ENCODE data around the gene CHGA.

CHGA gene

DNA sequence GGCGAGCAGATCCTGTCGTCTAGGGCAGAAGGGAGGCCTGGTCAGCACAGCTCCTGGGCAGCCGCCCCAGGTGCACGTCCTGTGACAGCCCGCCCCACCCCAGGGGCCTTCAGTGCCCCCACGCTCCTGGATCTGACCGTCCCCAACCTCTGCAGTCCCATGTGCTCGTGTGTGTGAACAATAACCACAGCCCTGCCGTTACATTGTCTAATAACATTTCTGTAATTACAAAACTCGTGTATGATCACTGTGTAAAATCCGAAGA is 39.8 kb downstream of the CHGA start:
- DNase-seq: no peak

DNA sequence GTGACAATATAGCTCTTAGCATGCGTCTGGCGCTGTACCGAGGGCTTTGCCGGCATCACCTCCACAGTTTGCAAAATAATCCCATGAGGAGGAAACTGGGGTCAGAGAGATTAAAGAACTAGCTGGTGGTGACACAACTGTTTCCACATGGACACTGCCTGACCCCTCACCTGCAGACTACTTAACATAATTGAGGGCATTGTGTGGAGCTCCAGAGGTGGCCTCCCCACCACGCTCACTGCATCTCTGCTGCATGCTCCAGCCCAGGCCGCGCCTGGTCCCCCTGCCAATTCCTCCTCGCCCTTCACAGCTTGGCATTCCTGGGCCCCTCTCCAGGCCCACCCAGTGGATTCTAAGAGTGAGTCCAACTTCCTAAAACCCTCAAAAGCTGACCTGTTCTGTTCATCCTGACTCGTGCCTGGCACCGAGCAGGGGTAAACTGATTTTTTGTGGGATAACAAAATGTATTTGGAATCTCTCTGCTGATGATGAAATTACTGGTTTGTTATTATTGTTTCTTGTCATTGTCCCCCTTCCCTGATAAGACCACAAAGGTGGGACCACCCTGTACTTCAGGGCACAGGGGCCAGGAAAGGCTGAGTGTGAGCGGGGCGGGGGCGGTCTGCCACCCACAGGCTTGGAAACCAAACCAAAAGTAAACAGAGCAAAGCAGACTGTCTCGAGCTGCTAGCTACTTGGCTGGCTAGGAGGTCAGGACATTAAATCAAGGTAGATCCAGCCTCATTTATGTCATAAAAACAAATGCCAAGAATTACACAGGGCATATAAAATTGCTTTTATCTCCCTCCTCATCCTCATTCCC is 40.6 kb downstream of the CHGA start:
- DNase-seq: no peak

DNA sequence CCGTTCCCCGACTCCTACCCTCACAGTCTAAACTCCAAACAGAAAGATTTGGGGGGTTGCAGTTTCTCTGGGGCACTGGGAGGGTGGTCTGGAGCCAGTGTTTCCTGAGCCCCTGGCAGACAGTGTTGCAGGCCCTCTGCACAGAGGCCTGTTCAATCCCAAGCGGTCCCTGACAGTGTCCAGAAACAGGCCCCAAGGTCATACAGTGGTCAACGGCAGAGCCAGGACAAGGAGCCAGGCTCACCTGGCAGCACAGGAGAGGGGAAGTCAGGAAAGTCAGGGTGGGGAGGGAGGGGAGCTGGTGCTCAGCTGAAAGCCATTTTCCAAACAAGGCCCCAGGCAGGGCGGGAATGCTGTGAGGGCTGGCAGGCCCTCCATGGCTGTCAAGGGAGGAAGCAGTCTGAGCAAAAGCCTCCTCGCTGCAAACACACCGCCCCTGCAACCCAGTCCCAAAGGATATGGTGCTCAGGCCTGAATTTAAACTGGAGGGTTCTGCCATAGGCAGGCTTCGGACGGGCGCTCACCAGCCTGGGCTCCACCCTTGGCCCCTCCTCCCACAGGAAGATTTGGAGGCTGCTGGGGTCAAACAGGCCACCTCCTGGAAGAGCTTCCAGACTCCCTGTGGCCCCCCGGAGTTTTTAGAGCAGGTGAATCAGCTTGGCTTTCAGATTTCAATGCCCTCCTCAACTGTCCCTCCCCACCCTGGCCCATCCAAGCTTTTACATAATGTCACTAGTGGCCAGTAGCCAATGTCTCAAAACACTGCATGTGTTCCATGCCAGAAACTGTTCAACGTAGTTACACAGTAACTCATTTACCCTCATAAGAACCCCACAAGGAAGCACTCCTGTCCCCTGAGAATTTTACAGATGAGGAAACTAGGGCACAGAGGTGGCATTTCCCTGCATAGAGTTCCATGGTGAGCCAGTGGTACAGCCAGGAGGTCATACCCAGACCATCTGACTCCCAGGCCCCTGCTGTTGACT is 41.5 kb downstream of the CHGA start:
- DNase-seq: no peak

DNA sequence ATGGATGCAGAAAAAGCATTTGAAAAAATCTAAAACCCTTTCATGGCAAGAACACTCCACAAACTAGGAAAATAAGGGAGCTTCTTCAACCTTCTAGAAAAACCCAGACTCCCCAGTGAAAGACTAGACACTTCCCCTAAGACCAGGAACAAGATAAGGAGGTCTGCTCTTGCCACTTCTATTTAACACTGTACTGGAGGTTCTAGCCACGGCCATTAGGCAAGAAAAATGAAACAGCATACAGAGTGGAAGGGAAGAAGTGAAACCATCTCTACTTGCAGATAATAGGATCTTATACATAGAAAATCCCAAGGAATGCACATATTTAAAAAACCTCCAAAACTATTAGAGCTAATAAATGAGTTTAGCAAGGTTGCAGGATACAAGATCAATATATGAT is 42.3 kb downstream of the CHGA start:
- no peak for DNase-seq

DNA sequence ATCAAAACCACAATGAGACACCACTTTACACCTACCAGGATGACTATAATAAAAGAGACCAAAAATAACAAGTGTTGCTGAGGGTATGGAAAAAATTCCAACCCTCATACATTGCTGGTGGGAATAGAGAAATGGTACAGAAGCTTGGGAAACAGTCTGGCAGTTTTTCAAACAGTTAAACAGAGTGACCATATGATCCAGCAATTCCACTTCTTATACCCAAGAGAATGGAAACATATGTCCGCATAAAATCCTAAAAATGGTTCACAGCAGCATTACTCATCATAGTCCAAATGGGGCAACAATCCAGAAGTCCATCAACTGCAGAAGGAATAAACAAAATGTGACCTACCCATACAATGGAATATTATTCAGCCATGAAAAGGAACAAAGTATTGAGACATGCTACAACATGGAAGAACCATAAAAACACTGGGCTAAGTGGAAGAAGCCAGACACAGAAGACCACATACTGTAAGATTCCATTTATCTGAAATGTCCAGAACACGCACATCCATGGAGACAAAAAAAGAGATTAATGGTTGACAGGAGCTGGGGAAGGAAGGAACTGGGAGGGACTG is 44.5 kb downstream of the CHGA start:
- no peak for DNase-seq

DNA sequence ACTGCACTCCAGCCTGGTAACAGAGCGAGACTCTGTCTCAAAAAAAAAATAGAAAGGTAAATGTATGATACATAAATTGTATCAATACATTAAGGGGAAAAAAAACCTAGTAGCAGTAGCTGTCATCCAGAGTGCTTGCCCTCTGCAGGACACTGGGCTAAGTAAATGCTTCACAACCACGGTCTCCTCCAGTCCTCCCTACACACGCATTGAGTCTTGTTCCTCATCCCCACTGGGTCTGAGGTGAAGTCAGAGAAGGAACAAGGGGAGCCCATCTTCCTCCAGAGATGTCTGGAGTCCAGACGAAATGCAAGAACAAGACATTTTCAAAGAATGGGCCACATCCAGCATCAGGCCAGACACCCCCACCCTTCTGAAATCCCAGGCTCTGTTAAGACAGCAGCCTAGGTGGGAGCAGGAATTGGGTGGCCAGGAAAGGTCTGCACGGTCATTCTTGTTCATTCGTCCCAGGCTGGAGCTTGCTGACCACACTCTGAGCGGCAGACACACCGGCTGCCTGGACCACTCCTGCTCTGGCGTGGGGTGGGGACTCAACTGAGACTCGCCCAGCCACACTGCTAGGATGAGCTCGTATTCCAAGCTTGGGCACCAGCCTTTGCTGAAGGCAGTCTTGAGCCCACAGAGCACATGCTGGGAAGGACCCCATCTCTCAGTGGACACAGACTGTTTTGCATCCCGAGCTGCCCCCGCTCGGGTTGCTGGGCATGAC is 45.5 kb downstream of the CHGA start:
- DNase-seq: no peak

DNA sequence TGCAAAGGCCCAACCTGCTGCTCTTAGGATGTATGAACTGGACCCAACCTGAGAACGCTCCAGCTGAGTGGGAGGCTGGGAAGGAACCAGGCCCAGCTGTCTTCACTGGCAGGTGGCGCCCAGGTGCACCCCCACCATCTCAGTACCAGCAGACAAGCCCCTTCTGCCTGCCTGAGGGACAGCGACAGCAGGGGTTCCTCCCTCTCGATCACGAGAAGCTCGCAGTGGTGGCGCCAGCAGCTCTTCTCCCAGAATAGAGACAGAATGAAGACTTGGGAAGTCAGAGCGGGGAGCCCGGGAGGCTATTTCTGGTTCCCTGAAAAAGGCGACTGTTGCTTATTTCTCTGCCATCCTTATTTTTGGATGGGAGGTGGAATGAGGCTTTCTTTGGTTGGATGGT is 46.5 kb downstream of the CHGA start:
- no peak for DNase-seq

DNA sequence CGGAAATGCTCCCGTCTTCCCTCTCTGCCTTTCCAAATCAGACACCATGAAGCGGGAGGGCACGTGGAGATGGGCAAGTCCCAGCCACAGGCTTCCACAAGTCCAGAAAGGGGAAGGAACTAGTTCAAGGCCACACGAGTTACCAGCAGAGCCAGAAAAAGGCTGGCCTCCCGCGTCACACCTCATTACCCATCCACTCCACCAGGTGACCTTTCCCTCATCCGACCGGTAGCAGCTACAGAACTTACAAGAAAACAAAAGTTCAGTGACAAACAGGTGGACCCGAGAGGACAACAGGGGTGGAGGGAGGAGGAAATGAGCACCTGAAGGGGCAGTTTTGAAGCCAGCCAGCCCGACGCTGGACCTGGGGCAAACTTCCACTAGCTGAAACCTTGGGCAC is 46.9 kb downstream of the CHGA start:
- DNase-seq: no peak

DNA sequence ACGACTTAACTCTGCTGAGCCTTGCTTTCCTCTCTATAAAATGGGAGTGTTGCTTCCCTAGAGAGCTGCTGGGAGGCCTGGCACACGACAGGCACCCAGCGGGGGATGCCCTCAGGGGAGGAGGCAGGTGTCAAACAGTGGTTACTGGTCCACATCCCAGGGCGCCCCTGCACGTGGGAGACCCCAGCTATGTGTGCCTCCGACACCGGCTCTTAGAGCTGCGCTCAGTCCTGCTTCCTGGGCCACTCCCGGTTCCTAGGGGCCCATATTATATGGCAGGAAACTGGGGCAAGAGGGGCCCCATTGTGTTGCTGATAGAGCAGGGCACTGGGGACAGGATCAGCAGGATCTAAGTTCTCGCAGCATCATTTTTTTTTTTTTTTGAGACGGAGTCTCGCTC is 47.3 kb downstream of the CHGA start:
- no peak for DNase-seq

DNA sequence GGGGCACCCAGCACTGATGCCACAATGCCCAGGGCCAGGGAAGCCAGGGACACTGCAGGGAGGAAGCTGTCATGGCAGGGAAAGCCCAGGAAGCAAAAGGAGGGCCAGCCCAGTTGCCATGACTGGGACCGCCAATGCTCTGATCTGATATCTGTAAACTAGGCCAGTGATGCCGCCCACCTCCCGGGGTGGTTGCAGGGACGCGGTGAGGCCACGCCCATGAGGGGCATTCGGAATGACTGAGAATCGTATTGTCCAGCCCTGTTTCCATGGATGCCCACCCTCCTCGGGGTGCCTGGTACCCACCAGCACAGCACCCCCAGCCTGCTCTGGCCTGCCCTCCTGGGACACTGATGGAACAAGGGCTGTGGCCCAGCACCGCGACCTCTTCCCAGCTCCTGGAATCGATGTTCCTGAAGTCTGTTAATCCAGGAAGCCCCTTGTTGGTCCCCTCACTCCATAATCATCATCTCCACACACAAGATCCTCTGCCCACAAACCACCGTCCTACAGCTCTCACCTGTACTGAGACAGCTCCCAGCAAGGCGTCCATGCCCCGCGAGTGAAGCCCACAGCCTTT is 48.7 kb downstream of the CHGA start:
- DNase-seq: no peak

DNA sequence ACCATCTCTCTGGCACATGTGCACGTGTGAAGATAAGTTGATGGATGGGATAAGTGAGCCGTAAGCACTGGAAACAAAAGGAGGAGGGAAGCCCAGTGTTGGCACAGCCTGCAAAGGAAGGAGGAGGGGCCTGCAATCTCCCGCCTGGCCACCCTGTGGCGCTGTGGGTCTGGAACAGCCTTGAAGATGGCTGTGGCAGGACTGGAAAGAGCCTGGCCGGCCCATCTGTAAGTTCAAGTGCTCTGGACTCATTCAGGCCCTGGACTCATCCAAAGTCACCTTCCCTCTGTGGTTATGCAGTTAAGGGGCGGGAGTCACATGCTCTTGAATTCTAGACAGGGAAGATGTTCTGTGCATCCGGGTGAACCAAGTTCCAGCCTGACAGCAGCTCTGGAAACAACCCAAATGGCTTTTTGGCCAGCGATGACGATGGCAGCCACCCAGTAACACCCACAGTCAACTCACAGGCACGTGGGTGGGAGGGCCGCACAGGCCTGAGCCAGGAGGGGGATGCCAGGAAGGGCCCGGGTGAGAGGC is 50.4 kb downstream of the CHGA start:
- DNase-seq: peak; percentile 25

DNA sequence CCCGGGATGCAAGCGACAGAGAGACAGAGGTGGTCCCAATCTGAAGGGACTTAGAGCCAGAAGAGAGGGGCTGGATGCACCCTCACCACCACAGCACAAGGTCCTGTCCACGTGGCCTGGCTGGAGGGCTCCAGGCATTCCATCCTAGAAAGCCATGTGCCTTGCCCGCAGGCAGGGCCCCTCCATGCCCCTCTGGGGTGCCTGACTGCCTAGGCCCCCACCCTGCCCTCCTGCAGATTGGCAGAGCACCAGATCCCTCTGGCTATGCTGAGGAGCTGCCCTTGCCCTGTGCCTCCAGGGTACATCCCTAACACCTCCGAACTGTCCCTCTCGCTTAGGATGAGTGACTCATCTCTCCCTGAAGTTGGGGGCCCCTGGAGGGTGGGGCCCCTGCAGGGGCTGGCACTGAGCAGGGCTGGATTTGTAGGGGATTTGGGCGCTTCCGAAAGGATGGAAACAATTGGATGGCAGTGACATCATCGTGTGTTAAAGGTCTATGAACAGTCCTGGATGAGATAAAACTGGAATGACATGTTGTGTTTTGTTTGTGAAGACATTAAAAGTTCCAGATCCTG is 50.9 kb downstream of the CHGA start:
- no peak for DNase-seq

DNA sequence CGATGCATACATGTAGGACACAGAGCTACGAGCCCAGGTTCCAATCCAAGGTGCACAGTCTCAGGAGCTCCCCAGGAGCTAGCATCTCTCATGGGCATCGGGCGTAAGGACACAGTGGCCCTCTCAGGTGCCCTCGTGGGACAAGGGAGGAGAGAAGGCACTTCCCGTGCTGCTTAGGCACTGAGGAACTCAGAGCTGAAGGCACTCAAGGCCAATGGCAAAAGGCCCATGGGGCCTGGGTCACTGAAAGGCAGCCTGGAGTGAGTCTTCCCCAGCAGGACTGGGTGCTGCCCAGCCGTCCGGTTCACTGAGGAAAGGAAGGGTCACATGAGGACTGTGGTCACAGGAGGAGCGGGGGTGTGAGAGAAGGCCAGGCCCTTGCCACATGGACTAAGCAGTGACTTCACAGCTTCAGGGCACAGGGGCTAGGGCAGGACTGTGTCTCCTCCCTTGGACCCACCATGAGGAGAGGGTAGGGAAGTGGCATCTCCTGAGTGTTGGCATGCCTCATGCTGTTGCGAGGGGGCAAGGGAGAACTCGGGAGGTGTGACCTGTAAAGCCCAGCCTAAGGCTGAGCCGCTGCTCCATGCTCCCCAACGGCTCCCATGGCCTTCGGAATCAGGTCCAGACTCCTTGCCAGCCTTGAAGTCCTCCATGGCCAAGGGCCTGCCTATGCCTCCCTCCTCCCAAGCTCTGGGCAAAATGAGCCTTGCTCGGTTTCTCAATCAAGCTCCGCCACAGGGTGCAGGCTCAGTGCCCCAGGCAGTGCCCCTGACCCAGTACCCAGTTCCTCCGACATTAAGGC is 51.8 kb downstream of the CHGA start:
- DNase-seq: no peak

DNA sequence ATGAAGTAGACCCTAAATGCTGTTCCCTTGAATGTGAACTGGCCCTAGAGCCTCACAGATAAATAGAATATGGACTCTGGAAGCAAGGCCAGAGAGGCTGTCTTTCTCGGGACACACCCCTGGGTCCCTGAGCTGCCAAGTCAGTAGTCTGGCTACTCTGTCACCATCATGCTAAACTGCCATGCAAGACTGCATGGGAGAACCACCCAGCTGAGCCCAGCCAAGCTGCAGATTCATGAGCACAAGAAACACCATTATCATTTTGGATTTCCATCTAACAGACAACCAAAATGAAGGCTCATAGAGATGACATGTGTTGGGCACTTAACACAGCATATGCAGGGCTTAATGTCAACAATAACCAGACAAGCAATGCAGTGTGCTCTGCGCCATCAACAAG is 53.3 kb downstream of the CHGA start:
- no peak for DNase-seq

DNA sequence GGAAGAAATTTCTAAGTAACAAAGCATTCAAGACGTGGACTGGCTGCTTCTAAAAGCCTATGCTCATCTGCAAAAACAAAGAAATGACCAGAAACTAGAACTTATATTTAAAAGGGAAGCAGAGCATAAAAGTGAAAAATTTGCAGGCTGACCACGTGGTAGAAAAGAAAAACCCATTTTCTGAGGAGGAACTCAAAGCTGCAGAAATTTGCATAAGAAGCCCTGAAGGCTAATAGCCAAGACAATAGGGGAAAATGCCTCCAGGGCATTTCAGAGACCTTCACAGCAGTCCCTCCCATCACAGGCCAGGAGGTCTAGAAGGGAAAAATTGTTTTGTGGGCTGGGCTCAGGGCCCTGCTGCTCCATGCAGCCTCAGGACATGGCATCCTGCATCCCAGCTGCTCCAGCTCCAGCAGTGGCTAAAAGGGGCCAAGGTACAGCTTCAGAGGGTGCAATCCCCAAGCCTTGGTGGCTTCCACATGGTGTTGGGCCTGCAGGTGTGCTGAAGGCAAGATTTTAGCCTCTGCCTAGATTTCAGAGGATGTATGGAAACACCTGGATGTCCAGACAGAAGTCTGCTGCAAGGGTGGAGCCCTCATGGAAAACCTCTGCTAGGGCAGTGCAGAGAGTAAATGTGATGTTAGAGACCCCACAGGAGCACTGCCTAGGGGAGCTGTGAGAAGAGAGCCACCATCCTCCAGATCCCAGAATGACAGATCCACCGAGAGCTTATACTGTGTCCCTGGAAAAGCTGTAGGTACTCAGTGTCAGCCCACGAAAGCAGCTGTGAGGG is 55.5 kb downstream of the CHGA start:
- DNase-seq: no peak

DNA sequence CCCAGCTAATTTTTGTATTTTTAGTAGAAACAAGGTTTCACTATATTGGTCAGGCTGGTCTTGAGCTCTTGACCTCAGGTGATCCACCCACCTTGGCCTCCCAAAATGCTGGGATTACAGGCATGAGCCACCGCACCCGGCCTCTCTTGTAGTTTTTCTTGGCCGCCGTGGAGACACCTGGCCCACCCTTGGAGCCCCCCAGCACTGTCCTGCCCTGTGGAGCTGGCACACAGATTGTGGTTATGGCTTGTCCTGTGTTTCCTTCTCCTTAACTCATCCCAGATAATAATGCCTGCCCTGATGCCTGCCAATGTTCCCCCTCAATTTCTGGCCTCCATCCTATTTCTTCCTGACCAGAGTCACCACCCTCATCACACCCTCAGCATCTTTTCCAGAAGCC is 57.9 kb downstream of the CHGA start:
- DNase-seq: no peak

DNA sequence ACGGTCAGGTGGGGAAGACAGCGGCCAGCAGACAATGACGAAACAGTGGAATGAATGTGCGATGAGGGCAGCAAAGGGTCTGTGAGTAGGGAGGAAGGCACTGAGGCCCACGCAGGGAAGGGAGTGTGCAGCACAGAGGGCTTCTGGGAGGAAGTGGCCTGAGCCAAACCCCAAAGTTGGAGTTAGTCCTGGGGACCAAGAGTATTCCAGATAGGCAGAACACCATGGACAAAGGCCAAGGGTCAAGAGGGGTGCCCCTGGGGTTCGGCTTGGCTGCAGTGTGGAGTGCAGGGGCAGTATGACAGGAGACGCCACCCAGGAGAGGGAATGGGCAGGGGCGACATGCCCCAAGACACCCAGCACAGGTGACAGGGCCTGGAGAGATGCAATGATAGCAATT is 58.8 kb downstream of the CHGA start:
- DNase-seq: no peak

DNA sequence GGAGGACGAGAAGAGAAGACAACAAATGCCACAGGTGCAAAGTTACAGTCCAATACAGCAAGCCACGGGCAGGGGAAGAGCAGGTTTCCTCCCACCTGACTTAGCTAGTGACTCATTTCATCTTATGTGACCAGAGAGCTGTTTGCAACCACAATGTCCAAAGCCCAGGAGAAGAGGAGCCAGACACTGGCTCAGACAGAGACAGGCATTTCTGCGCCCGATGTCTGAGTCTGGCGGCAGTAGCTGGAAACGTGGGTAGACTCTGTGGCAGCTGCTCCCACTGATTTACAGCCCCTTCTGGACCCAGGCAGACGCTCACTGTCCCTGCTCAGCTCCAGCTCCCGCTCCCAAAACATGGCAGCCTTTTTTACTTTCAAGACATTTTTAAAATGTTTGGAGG is 60.0 kb downstream of the CHGA start:
- no peak for DNase-seq

DNA sequence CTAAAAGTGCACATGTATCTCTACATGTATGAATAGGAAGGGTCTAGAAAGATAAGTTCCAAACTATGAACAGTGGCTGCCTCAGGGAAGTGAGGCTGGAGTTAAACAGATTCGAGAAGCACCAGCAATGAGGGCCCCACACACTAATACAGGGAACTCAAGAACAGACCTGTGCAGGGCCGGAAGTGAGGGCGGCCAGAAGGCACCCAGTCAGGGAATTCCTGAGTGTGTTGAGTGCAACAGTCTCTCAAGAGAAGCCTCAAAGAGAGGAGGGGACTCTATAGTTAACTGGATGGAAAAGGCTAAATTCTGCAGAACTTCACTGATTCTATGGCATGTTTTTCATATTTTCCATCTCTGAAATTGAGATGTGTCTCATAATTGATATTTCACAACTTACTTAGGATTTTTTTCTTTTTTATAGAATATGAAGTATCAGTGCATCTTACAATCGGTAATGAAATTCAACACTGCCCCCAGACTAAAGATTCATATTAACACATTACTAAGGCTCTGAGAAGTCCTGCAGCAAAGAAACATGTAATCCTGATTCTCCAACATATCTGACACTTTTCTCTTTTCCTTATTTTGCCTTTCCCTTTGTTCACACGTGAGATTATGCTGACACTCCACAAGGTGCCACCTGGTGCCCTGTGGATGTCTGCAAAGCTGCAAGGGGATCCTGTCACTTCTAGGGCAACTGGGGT is 61.3 kb downstream of the CHGA start:
- no peak for DNase-seq
